Naive B cell (primary cell): Measurements from ENCODE around the gene NLRC5. TPM values are rescaled to one million over a fixed set of nuclear protein-coding genes. Genes with fewer than 3 reads are reported as not detected.

Source experiments
- ATAC-seq, 2 donors: fragments of 150-1000 bp; cut with Tn5 transposase; 2 replicates each; pipeline ENCODE4 v1.10.0; 2021; ENCODE audit warnings: low read depth in 2 of 2, mild to moderate bottlenecking in 2 of 2, moderate library complexity in 2 of 2
- DNase-seq: peaks from one replicate; pipeline ENCODE4 v3.0.0; 2022
- H3K27ac Mint-ChIP-seq, 6 donors: one replicate each; pipeline ENCODE4 v1.8.0; 2020 to 2022; ENCODE audit warnings: mild to moderate bottlenecking in 6 of 6, mixed read lengths in 6 of 6, moderate library complexity in 5 of 6, inconsistent platforms in 2 of 6
- H3K27me3 Mint-ChIP-seq, 3 donors: one replicate each; pipeline ENCODE4 v1.8.0; 2021 to 2022; ENCODE audit warnings: mixed read lengths in 3 of 3, mild to moderate bottlenecking in 1 of 3
- H3K36me3 Mint-ChIP-seq, 2 donors: one replicate each; pipeline ENCODE4 v1.8.0; 2020 to 2022; ENCODE audit warnings: mixed read lengths in 2 of 2, inconsistent platforms in 1 of 2, mild to moderate bottlenecking in 1 of 2
- H3K4me1 Mint-ChIP-seq, 3 donors: one replicate each; pipeline ENCODE4 v1.8.0; 2020 to 2022; ENCODE audit warnings: mixed read lengths in 3 of 3, inconsistent platforms in 1 of 3, mild to moderate bottlenecking in 1 of 3, moderate library complexity in 1 of 3
- H3K4me3 Mint-ChIP-seq, 8 donors: one replicate each; pipeline ENCODE4 v1.8.0; 2020 to 2022; ENCODE audit warnings: mild to moderate bottlenecking in 8 of 8, mixed read lengths in 8 of 8, moderate library complexity in 8 of 8, inconsistent platforms in 2 of 8
- H3K9me3 Mint-ChIP-seq, 7 donors: one replicate each; pipeline ENCODE4 v1.8.0; 2020 to 2022; ENCODE audit warnings: mixed read lengths in 7 of 7, mild to moderate bottlenecking in 5 of 7, inconsistent platforms in 2 of 7, moderate library complexity in 1 of 7
- polyA plus RNA-seq, 6 donors: library from polyadenylated mRNA; unstranded; fragments of 300-500 nt; fragmentation: Illumina TruSeq; gene quantifications; one replicate each; pipeline ENCODE4 v1.2.3, GENCODE V29; 2021; ENCODE audit warnings: low read depth in 6 of 6

Gene NLRC5
- polyA plus RNA-seq, 6 donors from 2014 or later = 2.9 to 42.9 (median 29.9) TPM

- Mint-ChIP-seq H3K27ac (peak overlapping the region in 1 of 6 donors; percentile 66), H3K27me3 (no peaks in the 10 kb centered on the region), H3K4me3 (no peak overlapping the region), H3K9me3 (no peaks in the 10 kb centered on the region), H3K36me3 (no peaks in the 10 kb centered on the region), H3K4me1 (peaks cover 22 to 28% (median 23%) of the 10 kb centered on the region in 3 donors)
- no peak for DNase-seq
- ATAC-seq = no peak
These were observed 138.5 kb downstream of the NLRC5 start for GRCh38 chr16:57127836-57128235.

GRCh38 chr16:57128771-57129389 is 139.5 kb downstream of the NLRC5 start:
- ATAC-seq (no peak), DNase-seq (no peak)
- Mint-ChIP-seq H3K4me3 (no peak overlapping the region), H3K4me1 (peaks cover 17 to 25% (median 19%) of the 10 kb centered on the region in 3 donors), H3K36me3 (no peaks in the 10 kb centered on the region), H3K9me3 (no peaks in the 10 kb centered on the region), H3K27ac (peak overlapping the region in 2 of 6 donors; percentile 1 to 66), H3K27me3 (no peaks in the 10 kb centered on the region)

- Mint-ChIP-seq H3K4me3 (no peak overlapping the region), H3K36me3 (no peaks in the 10 kb centered on the region), H3K27me3 (no peaks in the 10 kb centered on the region), H3K27ac (peak overlapping the region in 3 of 6 donors; percentile 33 to 75 (median 71)), H3K4me1 (peaks cover 35 to 43% (median 35%) of the 10 kb centered on the region in 3 donors), H3K9me3 (no peaks in the 10 kb centered on the region)
- ATAC-seq = no peak
- DNase-seq = no peak
These were observed 141.6 kb downstream of the NLRC5 start for GRCh38 chr16:57130950-57131321.

- DNase-seq (no peak), ATAC-seq (no peak)
- Mint-ChIP-seq H3K27ac (peak overlapping the region in 3 of 6 donors; percentile 26 to 58 (median 33)), H3K4me3 (no peak overlapping the region), H3K27me3 (no peaks in the 10 kb centered on the region), H3K9me3 (no peaks in the 10 kb centered on the region), H3K4me1 (peaks cover 35 to 48% (median 39%) of the 10 kb centered on the region in 3 donors), H3K36me3 (no peaks in the 10 kb centered on the region)
These were observed 142.1 kb downstream of the NLRC5 start for GRCh38 chr16:57131351-57131970.

GRCh38 chr16:57132470-57132869 is 143.1 kb downstream of the NLRC5 start:
- Mint-ChIP-seq H3K4me3 (peak overlapping the region in 1 of 8 donors; percentile 6), H3K27ac (peak overlapping the region in 2 of 6 donors; percentile 7 to 38), H3K36me3 (no peaks in the 10 kb centered on the region), H3K27me3 (no peaks in the 10 kb centered on the region), H3K4me1 (peaks cover 34 to 48% (median 39%) of the 10 kb centered on the region in 3 donors), H3K9me3 (no peaks in the 10 kb centered on the region)
- no peak for ATAC-seq
- no peak for DNase-seq

GRCh38 chr16:57133031-57133430 is 143.7 kb downstream of the NLRC5 start:
- Mint-ChIP-seq H3K4me3 (no peak overlapping the region), H3K4me1 (peaks cover 36 to 51% (median 39%) of the 10 kb centered on the region in 3 donors), H3K9me3 (no peaks in the 10 kb centered on the region), H3K27me3 (no peaks in the 10 kb centered on the region), H3K27ac (peak overlapping the region in 1 of 6 donors; percentile 7), H3K36me3 (no peaks in the 10 kb centered on the region)
- no peak for ATAC-seq
- DNase-seq = no peak

Other genes starting within 250 kb of the NLRC5 start
- under 1 TPM in 3 of 6 donors, not detected in 3; 0.10 to 0.57 (median 0.26) TPM for gene SLC12A3, start 124.3 kb upstream of the NLRC5 start, polyA plus RNA-seq
- 1,000 to 10,000 TPM in 1 of 6 donors, 100 to 1,000 TPM in 5; 235 to 1,138 (median 264) TPM for gene HERPUD1, start 57.4 kb upstream of the NLRC5 start, polyA plus RNA-seq
- gene CETP, start 27.6 kb upstream of the NLRC5 start, polyA plus RNA-seq = under 1 TPM in 4 of 6 donors, not detected in 2; 0.25 to 0.72 (median 0.27) TPM
- 1 to 10 TPM in 1 of 6 donors, under 1 TPM in 3, not detected in 2; 0.53 to 1.3 (median 0.76) TPM for gene CPNE2, start 103.0 kb downstream of the NLRC5 start, polyA plus RNA-seq
- 100 to 1,000 TPM in 1 of 6 donors, 10 to 100 TPM in 5; 85.1 to 109 (median 93.6) TPM for gene PSME3IP1, start 196.5 kb downstream of the NLRC5 start, polyA plus RNA-seq
- 10 to 100 TPM; 26.7 to 42.7 (median 33.5) TPM for gene RSPRY1, start 196.8 kb downstream of the NLRC5 start, polyA plus RNA-seq